ENCODE data around the gene PAQR4. TPM values are rescaled to one million over a fixed set of nuclear protein-coding genes. Genes with fewer than 3 reads are reported as not detected.

Gene PAQR4
- total and polyA plus RNA-seq, 2 donors from 2014 or later, result 3.5 to 5.9 TPM

DNA sequence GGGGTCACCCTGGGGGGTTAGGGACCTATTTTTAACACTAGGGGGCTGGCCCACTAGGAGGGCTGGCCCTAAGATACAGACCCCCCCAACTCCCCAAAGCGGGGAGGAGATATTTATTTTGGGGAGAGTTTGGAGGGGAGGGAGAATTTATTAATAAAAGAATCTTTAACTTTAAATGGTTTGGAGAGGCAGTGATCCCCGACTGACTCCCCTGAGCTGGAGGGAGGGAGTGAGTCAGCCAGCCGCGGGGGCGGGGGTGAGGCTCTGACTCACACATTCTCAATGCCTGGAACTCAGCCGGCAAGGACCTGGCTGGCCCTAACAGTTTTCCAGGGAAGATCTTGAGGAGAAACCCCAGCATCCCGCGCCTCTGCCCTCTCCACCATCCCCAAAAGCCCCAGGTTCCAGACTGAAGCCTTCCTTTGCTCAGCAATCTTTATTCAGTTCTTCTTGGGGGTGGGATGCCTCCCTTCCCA, 53.1 kb downstream of the PAQR4 start:
- intact Hi-C loops (cut with DNase I), result no loop called here
- Histone ChIP-seq H3K4me1 (ENCODE audit: control insufficient read depth in 2 of 3, insufficient read depth in 2 of 3, low read depth in 1 of 3, low read length in 3 of 3) (peaks cover 0 to 23% (median 19%) of the 10 kb centered on the region in 3 donors), H3K36me3 (ENCODE audit: control insufficient read depth in 2 of 3, insufficient read depth in 3 of 3, low read length in 3 of 3) (peaks cover 2 to 5% (median 3%) of the 10 kb centered on the region in 3 donors), H3K9me3 (ENCODE audit: control insufficient read depth in 2 of 3, insufficient read depth in 1 of 3, low read length in 3 of 3) (no peaks in the 10 kb centered on the region), H3K4me3 (ENCODE audit: low read length in 3 of 3) (peak overlapping the region; percentile 17 to 90 (median 67)), H3K27ac (ENCODE audit: low read depth in 2 of 2, low read length in 2 of 2) (peak overlapping the region; percentile 98), H3K9ac (ENCODE audit: low read length in 3 of 3) (peak overlapping the region in 2 of 3 donors; percentile 50 to 89), H3K27me3 (ENCODE audit: control insufficient read depth, insufficient read depth, low read length) (peaks cover 4% of the 10 kb centered on the region)
- TF ChIP-seq, protein P1, sequence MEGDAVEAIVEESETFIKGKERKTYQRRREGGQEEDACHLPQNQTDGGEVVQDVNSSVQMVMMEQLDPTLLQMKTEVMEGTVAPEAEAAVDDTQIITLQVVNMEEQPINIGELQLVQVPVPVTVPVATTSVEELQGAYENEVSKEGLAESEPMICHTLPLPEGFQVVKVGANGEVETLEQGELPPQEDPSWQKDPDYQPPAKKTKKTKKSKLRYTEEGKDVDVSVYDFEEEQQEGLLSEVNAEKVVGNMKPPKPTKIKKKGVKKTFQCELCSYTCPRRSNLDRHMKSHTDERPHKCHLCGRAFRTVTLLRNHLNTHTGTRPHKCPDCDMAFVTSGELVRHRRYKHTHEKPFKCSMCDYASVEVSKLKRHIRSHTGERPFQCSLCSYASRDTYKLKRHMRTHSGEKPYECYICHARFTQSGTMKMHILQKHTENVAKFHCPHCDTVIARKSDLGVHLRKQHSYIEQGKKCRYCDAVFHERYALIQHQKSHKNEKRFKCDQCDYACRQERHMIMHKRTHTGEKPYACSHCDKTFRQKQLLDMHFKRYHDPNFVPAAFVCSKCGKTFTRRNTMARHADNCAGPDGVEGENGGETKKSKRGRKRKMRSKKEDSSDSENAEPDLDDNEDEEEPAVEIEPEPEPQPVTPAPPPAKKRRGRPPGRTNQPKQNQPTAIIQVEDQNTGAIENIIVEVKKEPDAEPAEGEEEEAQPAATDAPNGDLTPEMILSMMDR (IDR thresholded peaks at IDR 0.05; ENCODE audit: borderline replicate concordance, extremely low read depth, insufficient read depth), result no peak
- FAIRE-seq (peak; percentile 44), DNase-seq (peak; percentile 88 to 97 (median 91))

DNA sequence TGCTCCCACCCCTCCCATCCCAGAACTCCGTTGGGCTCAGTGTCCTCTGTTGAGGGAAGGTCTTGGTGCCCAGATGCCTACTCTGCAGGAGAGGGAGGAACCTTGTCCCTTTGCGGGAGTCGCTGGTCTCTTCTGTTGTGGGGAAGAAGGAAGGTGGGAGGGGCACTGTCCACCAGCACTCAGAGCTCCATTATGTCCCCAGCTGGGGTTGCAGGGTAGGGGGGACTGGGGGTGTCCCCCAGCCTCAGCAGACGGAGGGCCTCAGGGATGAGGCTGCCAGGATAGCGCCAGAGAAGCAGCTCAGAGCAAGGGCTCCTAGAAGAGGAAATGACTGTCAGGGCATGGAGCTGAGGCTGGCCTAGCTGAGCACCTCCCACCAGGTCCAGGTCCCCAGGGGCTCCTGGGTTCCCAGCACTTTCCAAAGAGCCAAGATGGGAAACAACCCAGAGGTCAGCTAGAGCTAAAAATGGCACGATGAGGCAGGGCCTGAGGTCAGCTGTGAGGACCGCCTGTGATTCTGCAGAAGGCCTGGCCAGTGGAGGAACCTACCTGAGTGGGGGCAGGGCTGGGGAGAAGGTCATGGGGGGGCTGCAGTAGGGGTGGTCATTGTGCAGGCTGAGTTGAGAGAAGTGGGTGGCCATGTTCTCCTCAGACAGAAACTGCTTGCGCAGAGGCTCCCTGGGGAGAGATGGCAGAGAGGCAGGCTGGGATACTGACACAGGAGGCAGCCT, 53.7 kb downstream of the PAQR4 start:
- peak overlapping the region; percentile 98 for H3K27ac ChIP-seq (ENCODE audit: low read depth in 2 of 2, low read length in 2 of 2)
- H3K27me3 ChIP-seq (ENCODE audit: control insufficient read depth, insufficient read depth, low read length), result peaks cover 4% of the 10 kb centered on the region
- peaks cover 0 to 23% (median 19%) of the 10 kb centered on the region in 3 donors for H3K4me1 ChIP-seq (ENCODE audit: control insufficient read depth in 2 of 3, insufficient read depth in 2 of 3, low read depth in 1 of 3, low read length in 3 of 3)
- H3K36me3 ChIP-seq (ENCODE audit: control insufficient read depth in 2 of 3, insufficient read depth in 3 of 3, low read length in 3 of 3), result peaks cover 2 to 5% (median 3%) of the 10 kb centered on the region in 3 donors
- TF ChIP-seq, protein P1 (IDR thresholded peaks at IDR 0.05; ENCODE audit: borderline replicate concordance, extremely low read depth, insufficient read depth), result no peak
- no peaks in the 10 kb centered on the region for H3K9me3 ChIP-seq (ENCODE audit: control insufficient read depth in 2 of 3, insufficient read depth in 1 of 3, low read length in 3 of 3)
- H3K4me3 ChIP-seq (ENCODE audit: low read length in 3 of 3), result peak overlapping the region; percentile 17 to 90 (median 67)
- intact Hi-C loops (cut with DNase I), result no loop called here
- FAIRE-seq (no peak), DNase-seq (peak in 1 of 5 donors; percentile 77)
- peak overlapping the region in 2 of 3 donors; percentile 43 to 89 for H3K9ac ChIP-seq (ENCODE audit: low read length in 3 of 3)

Other genes starting within 250 kb of the PAQR4 start
- 2.1 TPM for gene PRSS27, start 249.1 kb upstream of the PAQR4 start, total RNA-seq
- gene PRSS27, start 249.1 kb upstream of the PAQR4 start, polyA plus RNA-seq (ENCODE audit: insufficient read depth, low read depth, low replicate concordance), result 0.41 TPM
- gene SRRM2, start 216.7 kb upstream of the PAQR4 start, total RNA-seq, result 621 TPM
- gene SRRM2, start 216.7 kb upstream of the PAQR4 start, polyA plus RNA-seq (ENCODE audit: insufficient read depth, low read depth, low replicate concordance), result 386 TPM
- 226 TPM for gene ELOB, start 192.1 kb upstream of the PAQR4 start, total RNA-seq
- gene ELOB, start 192.1 kb upstream of the PAQR4 start, polyA plus RNA-seq (ENCODE audit: insufficient read depth, low read depth, low replicate concordance), result 836 TPM
- not detected for gene PRSS33, start 181.8 kb upstream of the PAQR4 start, total RNA-seq
- gene PRSS33, start 181.8 kb upstream of the PAQR4 start, polyA plus RNA-seq (ENCODE audit: insufficient read depth, low read depth, low replicate concordance), result not detected
- not detected for gene PRSS41, start 170.9 kb upstream of the PAQR4 start, total RNA-seq
- gene PRSS41, start 170.9 kb upstream of the PAQR4 start, polyA plus RNA-seq (ENCODE audit: insufficient read depth, low read depth, low replicate concordance), result not detected
- gene PRSS21, start 152.1 kb upstream of the PAQR4 start, total RNA-seq, result 0.54 TPM
- not detected for gene PRSS21, start 152.1 kb upstream of the PAQR4 start, polyA plus RNA-seq (ENCODE audit: insufficient read depth, low read depth, low replicate concordance)
- 0.98 TPM for gene ZG16B, start 139.0 kb upstream of the PAQR4 start, total RNA-seq
- 0.69 TPM for gene ZG16B, start 139.0 kb upstream of the PAQR4 start, polyA plus RNA-seq (ENCODE audit: insufficient read depth, low read depth, low replicate concordance)
- gene PRSS22, start 111.2 kb upstream of the PAQR4 start, total RNA-seq, result 30.8 TPM
- 11.0 TPM for gene PRSS22, start 111.2 kb upstream of the PAQR4 start, polyA plus RNA-seq (ENCODE audit: insufficient read depth, low read depth, low replicate concordance)
- 31.3 TPM for gene FLYWCH2, start 86.1 kb upstream of the PAQR4 start, total RNA-seq
- 52.5 TPM for gene FLYWCH2, start 86.1 kb upstream of the PAQR4 start, polyA plus RNA-seq (ENCODE audit: insufficient read depth, low read depth, low replicate concordance)
- 36.8 TPM for gene FLYWCH1, start 57.4 kb upstream of the PAQR4 start, total RNA-seq
- 24.5 TPM for gene FLYWCH1, start 57.4 kb upstream of the PAQR4 start, polyA plus RNA-seq (ENCODE audit: insufficient read depth, low read depth, low replicate concordance)
- not detected for gene KREMEN2, start 5.1 kb upstream of the PAQR4 start, total RNA-seq
- gene KREMEN2, start 5.1 kb upstream of the PAQR4 start, polyA plus RNA-seq (ENCODE audit: insufficient read depth, low read depth, low replicate concordance), result not detected
- gene PKMYT1, start 11.1 kb downstream of the PAQR4 start, total RNA-seq, result 2.2 TPM
- 0.97 TPM for gene PKMYT1, start 11.1 kb downstream of the PAQR4 start, polyA plus RNA-seq (ENCODE audit: insufficient read depth, low read depth, low replicate concordance)
- 0.60 TPM for gene CLDN9, start 43.6 kb downstream of the PAQR4 start, total RNA-seq
- gene CLDN9, start 43.6 kb downstream of the PAQR4 start, polyA plus RNA-seq (ENCODE audit: insufficient read depth, low read depth, low replicate concordance), result not detected
- gene CLDN6, start 48.8 kb downstream of the PAQR4 start, total RNA-seq, result 0.47 TPM
- gene CLDN6, start 48.8 kb downstream of the PAQR4 start, polyA plus RNA-seq (ENCODE audit: insufficient read depth, low read depth, low replicate concordance), result not detected
- 114 TPM for gene TNFRSF12A, start 51.0 kb downstream of the PAQR4 start, total RNA-seq
- gene TNFRSF12A, start 51.0 kb downstream of the PAQR4 start, polyA plus RNA-seq (ENCODE audit: insufficient read depth, low read depth, low replicate concordance), result 87.3 TPM
- gene HCFC1R1, start 54.6 kb downstream of the PAQR4 start, total RNA-seq, result 61.3 TPM
- 332 TPM for gene HCFC1R1, start 54.6 kb downstream of the PAQR4 start, polyA plus RNA-seq (ENCODE audit: insufficient read depth, low read depth, low replicate concordance)
- gene THOC6, start 54.7 kb downstream of the PAQR4 start, total RNA-seq, result 26.1 TPM
- 21.2 TPM for gene THOC6, start 54.7 kb downstream of the PAQR4 start, polyA plus RNA-seq (ENCODE audit: insufficient read depth, low read depth, low replicate concordance)
- 12.1 TPM for gene BICDL2, start 67.6 kb downstream of the PAQR4 start, total RNA-seq
- gene BICDL2, start 67.6 kb downstream of the PAQR4 start, polyA plus RNA-seq (ENCODE audit: insufficient read depth, low read depth, low replicate concordance), result 2.9 TPM
- 1.7 TPM for gene MMP25, start 77.2 kb downstream of the PAQR4 start, total RNA-seq
- 0.65 TPM for gene MMP25, start 77.2 kb downstream of the PAQR4 start, polyA plus RNA-seq (ENCODE audit: insufficient read depth, low read depth, low replicate concordance)
- 181 TPM for gene IL32, start 96.3 kb downstream of the PAQR4 start, total RNA-seq
- 495 TPM for gene IL32, start 96.3 kb downstream of the PAQR4 start, polyA plus RNA-seq (ENCODE audit: insufficient read depth, low read depth, low replicate concordance)
- not detected for gene ZSCAN10, start 129.9 kb downstream of the PAQR4 start, total RNA-seq
- not detected for gene ZSCAN10, start 129.9 kb downstream of the PAQR4 start, polyA plus RNA-seq (ENCODE audit: insufficient read depth, low read depth, low replicate concordance)
- 12.7 TPM for gene ZNF205, start 143.2 kb downstream of the PAQR4 start, total RNA-seq
- gene ZNF205, start 143.2 kb downstream of the PAQR4 start, polyA plus RNA-seq (ENCODE audit: insufficient read depth, low read depth, low replicate concordance), result 14.1 TPM
- 12.5 TPM for gene ZNF213, start 165.7 kb downstream of the PAQR4 start, total RNA-seq
- 5.6 TPM for gene ZNF213, start 165.7 kb downstream of the PAQR4 start, polyA plus RNA-seq (ENCODE audit: insufficient read depth, low read depth, low replicate concordance)
- not detected for gene OR1F1, start 218.9 kb downstream of the PAQR4 start, total RNA-seq
- not detected for gene OR1F1, start 218.9 kb downstream of the PAQR4 start, polyA plus RNA-seq (ENCODE audit: insufficient read depth, low read depth, low replicate concordance)